K562 (cell line): Measurements from ENCODE around the gene CUX1.

ENCODE experiments used
- BHLHE40 ChIP-seq: IDR thresholded peaks from 2 replicates; pipeline ENCODE4 v1.6.1; 2011; ENCODE audit warnings: low read length, improper control_type of control experiment
- CHD2 ChIP-seq: IDR thresholded peaks from 2 replicates; pipeline ENCODE4 v1.6.1; 2011; ENCODE audit warnings: low read depth, low read length
- EP300 ChIP-seq: IDR thresholded peaks from 2 replicates; pipeline ENCODE4 v1.6.1; 2012; ENCODE audit warnings: low read length, improper control_type of control experiment
- ETV6 ChIP-seq, 3 experiments: fragments of 150-350 bp in 1 of 3; sonication (generic) in 1 of 3; formaldehyde crosslinking in 1 of 3; IDR thresholded peaks; 2 replicates each; pipeline versions ENCODE4 v1.6.1 to v1.8.0; 2014 to 2022; ENCODE audit warnings: borderline replicate concordance in 2 of 3, low read depth in 2 of 3, antibody characterized with exemption in 1 of 3, low read length in 1 of 3, mild to moderate bottlenecking in 1 of 3, missing genetic modification reagents in 1 of 3
- MAFK ChIP-seq: IDR thresholded peaks from 2 replicates; pipeline ENCODE4 v1.6.1; 2011; ENCODE audit warnings: low read length, improper control_type of control experiment
- NFXL1 ChIP-seq: fragments of 450-650 bp; formaldehyde crosslinking; IDR thresholded peaks from 2 replicates; pipeline ENCODE4 v1.4.0; 2021; ENCODE audit warnings: mild to moderate bottlenecking
- SMC3 ChIP-seq: conservative IDR thresholded peaks from 2 replicates; pipeline ENCODE4 v1.6.1; 2011; ENCODE audit warnings: low read depth, low read length, improper control_type of control experiment; ENCODE audit not compliant: insufficient read depth
- ZEB2 ChIP-seq: fragments of 450-650 bp; IDR thresholded peaks from 2 replicates; pipeline ENCODE4 v1.6.1; 2016
- ZNF830 ChIP-seq: fragments of 250-450 bp; sonication (Bioruptor Pico); IDR thresholded peaks from 2 replicates; pipeline ENCODE4 v1.5.0; 2021; ENCODE audit warnings: mild to moderate bottlenecking
- TF ChIP-seq, protein P1 (sequence below): fragments of 250-450 bp; sonication (Bioruptor Pico); IDR thresholded peaks from 2 replicates; pipeline ENCODE4 v1.8.0; 2021; ENCODE audit warnings: moderate library complexity, mild to moderate bottlenecking, inconsistent platforms
- TF ChIP-seq, protein P2 (sequence below): sonication (generic); formaldehyde crosslinking; IDR thresholded peaks from 2 replicates; pipeline ENCODE4 v1.9.0; 2022; ENCODE audit warnings: mild to moderate bottlenecking, missing genetic modification reagents
- TF ChIP-seq, protein P3 (sequence below), 3 experiments: IDR thresholded peaks in 2 of 3; conservative IDR thresholded peaks in 1 of 3; 2 replicates each; pipeline ENCODE4 v1.5.1; 2011 to 2012; ENCODE audit warnings: low read length in 3 of 3, mild to moderate bottlenecking in 3 of 3, control low read depth in 2 of 3, improper control_type of control experiment in 1 of 3, inconsistent platforms in 1 of 3, low read depth in 1 of 3, mixed read lengths in 1 of 3, moderate library complexity in 1 of 3; ENCODE audit not compliant: insufficient read depth in 2 of 3
- TF ChIP-seq, protein P4 (sequence below): IDR thresholded peaks from 2 replicates; pipeline ENCODE4 v1.6.1; 2016; ENCODE audit warnings: missing genetic modification characterization, missing compliant biosample characterization

DNA sequence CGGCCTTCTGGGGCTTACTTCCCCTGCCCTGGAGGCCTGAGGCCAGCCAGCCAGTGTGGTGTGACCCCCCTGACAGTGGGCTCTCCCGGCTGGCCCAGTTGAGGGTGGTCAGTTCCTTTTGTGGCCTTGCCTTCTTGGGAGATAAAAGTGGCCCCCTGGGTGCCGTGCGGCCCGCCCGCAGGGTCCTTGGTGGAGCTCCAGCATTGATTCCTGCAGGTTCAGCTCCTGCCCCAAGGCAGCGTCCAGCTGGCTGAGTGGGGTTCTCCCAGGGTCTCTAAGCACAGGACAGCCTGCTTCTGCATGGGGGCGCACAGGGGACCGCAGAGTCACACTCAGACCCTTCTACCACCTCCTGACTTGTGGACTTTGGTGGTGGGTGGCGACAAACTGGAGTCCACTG lies 62.1 kb downstream of the CUX1 start:
- TF ChIP-seq, protein P1, sequence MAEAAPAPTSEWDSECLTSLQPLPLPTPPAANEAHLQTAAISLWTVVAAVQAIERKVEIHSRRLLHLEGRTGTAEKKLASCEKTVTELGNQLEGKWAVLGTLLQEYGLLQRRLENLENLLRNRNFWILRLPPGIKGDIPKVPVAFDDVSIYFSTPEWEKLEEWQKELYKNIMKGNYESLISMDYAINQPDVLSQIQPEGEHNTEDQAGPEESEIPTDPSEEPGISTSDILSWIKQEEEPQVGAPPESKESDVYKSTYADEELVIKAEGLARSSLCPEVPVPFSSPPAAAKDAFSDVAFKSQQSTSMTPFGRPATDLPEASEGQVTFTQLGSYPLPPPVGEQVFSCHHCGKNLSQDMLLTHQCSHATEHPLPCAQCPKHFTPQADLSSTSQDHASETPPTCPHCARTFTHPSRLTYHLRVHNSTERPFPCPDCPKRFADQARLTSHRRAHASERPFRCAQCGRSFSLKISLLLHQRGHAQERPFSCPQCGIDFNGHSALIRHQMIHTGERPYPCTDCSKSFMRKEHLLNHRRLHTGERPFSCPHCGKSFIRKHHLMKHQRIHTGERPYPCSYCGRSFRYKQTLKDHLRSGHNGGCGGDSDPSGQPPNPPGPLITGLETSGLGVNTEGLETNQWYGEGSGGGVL (CRISPR knock-in tag) = no peak
- TF ChIP-seq MAFK (no peak), SMC3 (no peak), EP300 (no peak), ZNF830 (CRISPR knock-in tag) (no peak), NFXL1 (CRISPR knock-in tag) (no peak), ZEB2 (no peak), CHD2 (no peak), ETV6 (IDR thresholded peaks at IDR 0.05; ENCODE audit: borderline replicate concordance in 1 of 2, low read depth in 2 of 2, low read length in 1 of 2) (no peak), ETV6 (CRISPR knock-in tag; IDR thresholded peaks at IDR 0.05; ENCODE audit: borderline replicate concordance) (no peak), BHLHE40 (no peak)
- TF ChIP-seq, protein P2, sequence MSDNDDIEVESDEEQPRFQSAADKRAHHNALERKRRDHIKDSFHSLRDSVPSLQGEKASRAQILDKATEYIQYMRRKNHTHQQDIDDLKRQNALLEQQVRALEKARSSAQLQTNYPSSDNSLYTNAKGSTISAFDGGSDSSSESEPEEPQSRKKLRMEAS = no peak
- TF ChIP-seq, protein P3, sequence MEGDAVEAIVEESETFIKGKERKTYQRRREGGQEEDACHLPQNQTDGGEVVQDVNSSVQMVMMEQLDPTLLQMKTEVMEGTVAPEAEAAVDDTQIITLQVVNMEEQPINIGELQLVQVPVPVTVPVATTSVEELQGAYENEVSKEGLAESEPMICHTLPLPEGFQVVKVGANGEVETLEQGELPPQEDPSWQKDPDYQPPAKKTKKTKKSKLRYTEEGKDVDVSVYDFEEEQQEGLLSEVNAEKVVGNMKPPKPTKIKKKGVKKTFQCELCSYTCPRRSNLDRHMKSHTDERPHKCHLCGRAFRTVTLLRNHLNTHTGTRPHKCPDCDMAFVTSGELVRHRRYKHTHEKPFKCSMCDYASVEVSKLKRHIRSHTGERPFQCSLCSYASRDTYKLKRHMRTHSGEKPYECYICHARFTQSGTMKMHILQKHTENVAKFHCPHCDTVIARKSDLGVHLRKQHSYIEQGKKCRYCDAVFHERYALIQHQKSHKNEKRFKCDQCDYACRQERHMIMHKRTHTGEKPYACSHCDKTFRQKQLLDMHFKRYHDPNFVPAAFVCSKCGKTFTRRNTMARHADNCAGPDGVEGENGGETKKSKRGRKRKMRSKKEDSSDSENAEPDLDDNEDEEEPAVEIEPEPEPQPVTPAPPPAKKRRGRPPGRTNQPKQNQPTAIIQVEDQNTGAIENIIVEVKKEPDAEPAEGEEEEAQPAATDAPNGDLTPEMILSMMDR (IDR thresholded peaks at IDR 0.05 in 2 of 3, conservative IDR thresholded peaks at IDR 0.05 in 1 of 3; ENCODE audit: insufficient read depth in 2 of 3, low read depth in 1 of 3, low read length in 3 of 3) = no peak
- TF ChIP-seq, protein P4, sequence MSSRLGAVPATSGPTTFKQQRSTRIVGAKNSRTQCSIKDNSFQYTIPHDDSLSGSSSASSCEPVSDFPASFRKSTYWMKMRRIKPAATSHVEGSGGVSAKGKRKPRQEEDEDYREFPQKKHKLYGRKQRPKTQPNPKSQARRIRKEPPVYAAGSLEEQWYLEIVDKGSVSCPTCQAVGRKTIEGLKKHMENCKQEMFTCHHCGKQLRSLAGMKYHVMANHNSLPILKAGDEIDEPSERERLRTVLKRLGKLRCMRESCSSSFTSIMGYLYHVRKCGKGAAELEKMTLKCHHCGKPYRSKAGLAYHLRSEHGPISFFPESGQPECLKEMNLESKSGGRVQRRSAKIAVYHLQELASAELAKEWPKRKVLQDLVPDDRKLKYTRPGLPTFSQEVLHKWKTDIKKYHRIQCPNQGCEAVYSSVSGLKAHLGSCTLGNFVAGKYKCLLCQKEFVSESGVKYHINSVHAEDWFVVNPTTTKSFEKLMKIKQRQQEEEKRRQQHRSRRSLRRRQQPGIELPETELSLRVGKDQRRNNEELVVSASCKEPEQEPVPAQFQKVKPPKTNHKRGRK (tag) = no peak
